HepG2 (cell line): Measurements from ENCODE around the gene PLEKHD1.

ENCODE experiments used
- EZH2 ChIP-seq: conservative IDR thresholded peaks from 2 replicates; pipeline ENCODE4 v1.6.1; 2012; ENCODE audit warnings: mild to moderate bottlenecking, low read depth, low read length, moderate library complexity
- FOXM1 ChIP-seq: sonication (generic); formaldehyde crosslinking; IDR thresholded peaks from 2 replicates; pipeline ENCODE4 v1.5.0; 2020; ENCODE audit warnings: missing genetic modification reagents
- POLR2A ChIP-seq, 2 experiments: IDR thresholded peaks; 2 replicates each; pipeline ENCODE4 v1.6.1; 2011; ENCODE audit warnings: low read depth in 2 of 2, low read length in 2 of 2, mild to moderate bottlenecking in 1 of 2, moderate library complexity in 1 of 2; ENCODE audit not compliant: insufficient read depth in 1 of 2
- SMC3 ChIP-seq: IDR thresholded peaks from 2 replicates; pipeline ENCODE4 v1.6.1; 2011; ENCODE audit warnings: low read length, improper control_type of control experiment
- ZNF496 ChIP-seq: sonication (generic); formaldehyde crosslinking; IDR thresholded peaks from 2 replicates; pipeline ENCODE4 v1.8.1; 2023; ENCODE audit warnings: mild to moderate bottlenecking, moderate library complexity, missing genetic modification reagents; ENCODE audit not compliant: insufficient replicate concordance
- TF ChIP-seq, protein P1 (sequence below): sonication (generic); formaldehyde crosslinking; IDR thresholded peaks from 2 replicates; pipeline ENCODE4 v1.5.0; 2020; ENCODE audit warnings: mild to moderate bottlenecking, missing genetic modification reagents, moderate library complexity
- TF ChIP-seq, protein P2 (sequence below): sonication (generic); formaldehyde crosslinking; IDR thresholded peaks from 2 replicates; pipeline ENCODE4 v1.4.0; 2020; ENCODE audit warnings: missing genetic modification reagents

DNA sequence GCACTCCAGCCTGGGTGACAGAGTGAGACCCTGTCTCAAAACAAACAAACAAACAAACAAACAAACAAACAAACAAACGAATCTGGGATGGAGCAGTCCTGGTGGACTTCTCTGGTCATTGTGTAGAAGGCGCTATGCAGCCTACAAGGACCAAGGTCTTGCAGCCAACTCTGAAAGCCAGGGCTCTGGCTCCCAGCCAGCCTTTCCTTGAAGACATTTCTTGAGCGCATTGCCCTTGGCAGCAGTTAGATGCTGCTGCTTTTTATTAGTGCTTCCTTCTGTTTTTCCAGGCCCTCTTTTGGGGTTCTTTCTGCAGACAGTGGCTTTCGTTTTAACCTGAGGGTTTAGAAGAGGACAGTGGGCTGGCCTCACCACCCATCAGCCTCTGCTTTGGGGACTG lies 70.0 kb downstream of the PLEKHD1 start:
- TF ChIP-seq, protein P1, sequence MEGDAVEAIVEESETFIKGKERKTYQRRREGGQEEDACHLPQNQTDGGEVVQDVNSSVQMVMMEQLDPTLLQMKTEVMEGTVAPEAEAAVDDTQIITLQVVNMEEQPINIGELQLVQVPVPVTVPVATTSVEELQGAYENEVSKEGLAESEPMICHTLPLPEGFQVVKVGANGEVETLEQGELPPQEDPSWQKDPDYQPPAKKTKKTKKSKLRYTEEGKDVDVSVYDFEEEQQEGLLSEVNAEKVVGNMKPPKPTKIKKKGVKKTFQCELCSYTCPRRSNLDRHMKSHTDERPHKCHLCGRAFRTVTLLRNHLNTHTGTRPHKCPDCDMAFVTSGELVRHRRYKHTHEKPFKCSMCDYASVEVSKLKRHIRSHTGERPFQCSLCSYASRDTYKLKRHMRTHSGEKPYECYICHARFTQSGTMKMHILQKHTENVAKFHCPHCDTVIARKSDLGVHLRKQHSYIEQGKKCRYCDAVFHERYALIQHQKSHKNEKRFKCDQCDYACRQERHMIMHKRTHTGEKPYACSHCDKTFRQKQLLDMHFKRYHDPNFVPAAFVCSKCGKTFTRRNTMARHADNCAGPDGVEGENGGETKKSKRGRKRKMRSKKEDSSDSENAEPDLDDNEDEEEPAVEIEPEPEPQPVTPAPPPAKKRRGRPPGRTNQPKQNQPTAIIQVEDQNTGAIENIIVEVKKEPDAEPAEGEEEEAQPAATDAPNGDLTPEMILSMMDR (CRISPR knock-in tag): no peak
- TF ChIP-seq SMC3 (no peak), POLR2A (IDR thresholded peaks at IDR 0.05; ENCODE audit: insufficient read depth in 1 of 2, low read depth in 2 of 2, low read length in 2 of 2) (no peak), FOXM1 (CRISPR knock-in tag) (no peak), EZH2 (no peak), ZNF496 (CRISPR knock-in tag) (no peak)
- TF ChIP-seq, protein P2, sequence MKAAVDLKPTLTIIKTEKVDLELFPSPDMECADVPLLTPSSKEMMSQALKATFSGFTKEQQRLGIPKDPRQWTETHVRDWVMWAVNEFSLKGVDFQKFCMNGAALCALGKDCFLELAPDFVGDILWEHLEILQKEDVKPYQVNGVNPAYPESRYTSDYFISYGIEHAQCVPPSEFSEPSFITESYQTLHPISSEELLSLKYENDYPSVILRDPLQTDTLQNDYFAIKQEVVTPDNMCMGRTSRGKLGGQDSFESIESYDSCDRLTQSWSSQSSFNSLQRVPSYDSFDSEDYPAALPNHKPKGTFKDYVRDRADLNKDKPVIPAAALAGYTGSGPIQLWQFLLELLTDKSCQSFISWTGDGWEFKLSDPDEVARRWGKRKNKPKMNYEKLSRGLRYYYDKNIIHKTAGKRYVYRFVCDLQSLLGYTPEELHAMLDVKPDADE (CRISPR knock-in tag): no peak
